Heart left ventricle (tissue), 16 donors: Measurements from ENCODE around the gene KLHL29. TPM values are rescaled to one million over a fixed set of nuclear protein-coding genes. Genes with fewer than 3 reads are reported as not detected.

ENCODE experiments used
- ATAC-seq, 4 donors: fragments of 200-7000 bp; cut with Tn5 transposase; one replicate each; pipeline ENCODE4 v1.9.1; 2020 to 2022; ENCODE audit warnings: moderate library complexity in 4 of 4, mild to moderate bottlenecking in 3 of 4, moderate number of reproducible peaks in 1 of 4
- DNase-seq, 5 donors: peaks; one replicate each; pipeline ENCODE4 v3.0.0-alpha.2; 2020
- H3K27ac ChIP-seq, 12 donors: fragments of 200-600 bp; sonication (generic) in 4 of 12; one replicate each; pipeline versions ENCODE4 v1.5.0 to v1.8.0; 2016 to 2022; ENCODE audit warnings: mild to moderate bottlenecking in 2 of 12
- H3K27me3 ChIP-seq, 9 donors: fragments of 200-600 bp; sonication (generic) in 2 of 9; one replicate each; pipeline versions ENCODE4 v1.5.1 to v1.8.0; 2016 to 2022; ENCODE audit warnings: mild to moderate bottlenecking in 3 of 9
- H3K36me3 ChIP-seq, 9 donors: fragments of 200-600 bp; sonication (generic) in 2 of 9; one replicate each; pipeline versions ENCODE4 v1.5.0 to v1.8.0; 2018 to 2022; ENCODE audit warnings: mild to moderate bottlenecking in 2 of 9
- H3K4me1 ChIP-seq, 12 donors: fragments of 200-600 bp; sonication (generic) in 4 of 12; one replicate each; pipeline versions ENCODE4 v1.5.0 to v1.8.0; 2016 to 2022; ENCODE audit warnings: mild to moderate bottlenecking in 3 of 12
- H3K4me3 ChIP-seq, 12 donors: fragments of 200-600 bp; sonication (generic) in 4 of 12; one replicate each; pipeline versions ENCODE4 v1.5.0 to v1.8.0; 2017 to 2022; ENCODE audit warnings: mild to moderate bottlenecking in 9 of 12, moderate library complexity in 4 of 12
- H3K9me3 ChIP-seq, 12 donors: fragments of 200-600 bp; sonication (generic) in 4 of 12; one replicate each; pipeline versions ENCODE4 v1.5.0 to v1.8.0; 2016 to 2022; ENCODE audit warnings: mild to moderate bottlenecking in 1 of 12
- POLR2A ChIP-seq, 2 donors: fragments of 450-650 bp; IDR thresholded peaks; one replicate each; pipeline ENCODE4 v1.6.1; 2017; ENCODE audit warnings: antibody characterized with exemption in 2 of 2, mild to moderate bottlenecking in 2 of 2, moderate library complexity in 2 of 2
- WGBS, 4 donors: extraction: QIAGEN DNeasy Blood & Tissue Kit in 2 of 4; methylation state at CpG; one replicate each; pipeline versions ENCODE4 v1.1.5 to v1.1.7; 2013 to 2018; 5-methylcytosine and 5-hydroxymethylcytosine counted together
- intact Hi-C, 10 donors: fragments of 100-400 bp; cut with DNase I; formaldehyde crosslinking; loops; one replicate each; pipeline versions ENCODE4 v1.11.1 to v1.14.2; 2022
- polyA plus RNA-seq, 2 donors: library from polyadenylated mRNA; stranded (reverse); fragments of 200-250 nt; gene quantifications; one replicate each; pipeline ENCODE4 v1.2.3, GENCODE V29; 2013
- total RNA-seq, 9 donors: library from RNA; depleted of rRNA in 2 of 9; stranded (reverse); fragments of >200 nt in 2 of 9; fragmentation: NEBNext Ultra II Directional in 3 of 9; extraction: Animal tissue kit (Norgen Biotek cat#: 25700) in 3 of 9; gene quantifications; one replicate each; pipeline versions ENCODE4 v1.1.0 to v1.2.4, GENCODE V29; 2016 to 2023
- TF ChIP-seq, protein P1 (sequence below), 12 donors: fragments of 200-600 bp; sonication (generic) in 4 of 12; IDR thresholded peaks; one replicate each; pipeline versions ENCODE4 v1.5.0 to v1.8.0; 2018 to 2022; ENCODE audit warnings: antibody characterized with exemption in 12 of 12, mild to moderate bottlenecking in 5 of 12
- donor health status: ischemic (EF 13 %, LVEDD 7.1; RV severe dilation, severe dysfunction).
- donor health status: healthy with polysubstance abuse.
- donor health status: DM: no; HTN: yes; CAD: no.
- donor health status: DM: no; HTN: no; CAD: no.
- donor health status: ischemic (EF 25% LVEDD 6.9; RV normal size, moderate dysfunction).
- donor health status: ischemic (EF 25% LVEDD 5.7; RV mildly dilated, moderate dysfunction).
- donor health status: healthy.
- donor health status: DM: yes; HTN: yes; CAD: no.
- donor health status: ischemic (EF 35%, LVEDD 5.7; RV mildly dilated, moderate dysfunction).
- donor health status: nonischemic (EF 11% LVEDD 7.7; RV severe dilation, severe dysfunction).
- donor health status: DM: yes; HTN: yes; CAD: no.
- donor health status: PGD.
- donor health status: ischemic (EF 29% LVEDD 5.4; RV normal size, mild dysfunction).
- donor health status: nonischemic (EF 23%, LVEDD 6.1; RV moderate dilation, normal function).

KLHL29 gene
- total and polyA plus RNA-seq, 11 donors, result 0.74 to 2.7 (median 1.1) TPM

DNA sequence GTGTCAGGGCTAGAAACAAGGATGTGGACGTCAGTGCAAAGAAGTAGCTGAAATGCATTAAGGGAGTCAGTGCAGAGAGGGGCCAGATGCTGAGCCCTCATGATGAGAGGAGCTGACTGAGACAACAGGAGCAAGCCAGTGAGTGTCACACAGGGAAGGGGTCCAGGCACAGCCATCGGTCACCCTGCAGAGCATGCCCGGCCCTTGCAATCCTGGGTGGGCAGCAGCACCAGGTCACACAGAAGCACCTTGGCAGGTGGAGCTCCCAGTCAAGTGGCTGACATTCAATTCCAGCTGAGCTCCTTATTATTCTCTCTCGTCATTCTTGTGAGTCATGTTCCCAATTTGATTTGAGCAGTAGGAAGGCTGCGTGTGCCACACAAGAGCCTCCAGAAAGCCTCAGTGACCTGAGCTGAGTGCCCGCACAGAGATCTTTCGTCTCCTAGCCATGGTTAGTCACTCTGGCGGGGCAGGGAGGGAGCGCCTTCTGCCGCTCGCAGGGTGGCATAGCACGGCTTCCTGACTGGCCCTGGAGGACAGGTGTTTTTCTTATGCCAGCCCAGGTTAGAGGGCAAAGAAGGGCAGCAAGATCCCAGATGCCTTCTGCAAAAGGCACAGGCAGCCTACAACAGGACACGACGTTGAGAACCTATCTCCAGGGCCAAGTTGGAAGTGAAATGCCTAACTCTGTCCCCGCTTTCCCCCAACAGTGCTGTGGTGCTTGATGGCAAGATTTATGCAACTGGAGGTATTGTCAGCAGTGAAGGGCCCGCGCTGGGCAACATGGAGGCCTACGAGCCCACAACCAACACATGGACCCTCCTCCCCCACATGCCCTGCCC lies 321.0 kb downstream of the KLHL29 start:
- no peak overlapping the region for H3K4me3 ChIP-seq
- H3K27me3 ChIP-seq, result no peaks in the 10 kb centered on the region
- no peak overlapping the region for H3K27ac ChIP-seq
- WGBS, 4 donors, result 93 to 97% (median 95%) methylated on average over 18 of the region's 18 CpGs
- peaks cover 0 to 46% (median 33%) of the 10 kb centered on the region in 9 donors for H3K36me3 ChIP-seq
- H3K4me1 ChIP-seq, result no peaks in the 10 kb centered on the region
- TF ChIP-seq, protein P1, sequence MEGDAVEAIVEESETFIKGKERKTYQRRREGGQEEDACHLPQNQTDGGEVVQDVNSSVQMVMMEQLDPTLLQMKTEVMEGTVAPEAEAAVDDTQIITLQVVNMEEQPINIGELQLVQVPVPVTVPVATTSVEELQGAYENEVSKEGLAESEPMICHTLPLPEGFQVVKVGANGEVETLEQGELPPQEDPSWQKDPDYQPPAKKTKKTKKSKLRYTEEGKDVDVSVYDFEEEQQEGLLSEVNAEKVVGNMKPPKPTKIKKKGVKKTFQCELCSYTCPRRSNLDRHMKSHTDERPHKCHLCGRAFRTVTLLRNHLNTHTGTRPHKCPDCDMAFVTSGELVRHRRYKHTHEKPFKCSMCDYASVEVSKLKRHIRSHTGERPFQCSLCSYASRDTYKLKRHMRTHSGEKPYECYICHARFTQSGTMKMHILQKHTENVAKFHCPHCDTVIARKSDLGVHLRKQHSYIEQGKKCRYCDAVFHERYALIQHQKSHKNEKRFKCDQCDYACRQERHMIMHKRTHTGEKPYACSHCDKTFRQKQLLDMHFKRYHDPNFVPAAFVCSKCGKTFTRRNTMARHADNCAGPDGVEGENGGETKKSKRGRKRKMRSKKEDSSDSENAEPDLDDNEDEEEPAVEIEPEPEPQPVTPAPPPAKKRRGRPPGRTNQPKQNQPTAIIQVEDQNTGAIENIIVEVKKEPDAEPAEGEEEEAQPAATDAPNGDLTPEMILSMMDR (IDR thresholded peaks at IDR 0.05), result no peak
- TF ChIP-seq POLR2A (IDR thresholded peaks at IDR 0.05), result no peak
- intact Hi-C loops, result no loop called here
- no peak for DNase-seq
- no peaks in the 10 kb centered on the region for H3K9me3 ChIP-seq
- ATAC-seq, result no peak

DNA sequence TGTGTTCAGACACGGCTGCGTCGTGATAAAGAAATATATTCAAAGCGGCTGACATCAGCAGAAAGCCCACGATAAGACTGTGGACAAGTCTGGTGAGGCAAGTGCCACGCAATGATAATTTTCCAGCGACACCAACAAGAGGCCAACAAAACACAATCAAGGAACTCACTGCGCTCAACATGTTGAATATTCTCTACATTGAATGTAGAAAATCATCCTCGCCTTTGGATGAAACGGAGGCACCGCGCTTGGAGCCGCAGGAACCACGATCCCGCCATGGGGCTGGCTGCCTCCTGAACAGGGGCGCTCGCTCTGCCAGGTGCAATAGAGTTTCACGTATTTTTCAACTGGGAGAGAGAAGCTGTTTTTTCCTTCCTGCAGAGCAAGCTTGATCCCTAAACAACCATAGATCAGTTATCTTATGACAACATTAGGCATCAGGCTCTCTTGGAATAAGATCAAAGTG lies 321.7 kb downstream of the KLHL29 start:
- intact Hi-C loops, result no loop called here
- ATAC-seq, result no peak
- Histone ChIP-seq H3K4me3 (no peak overlapping the region), H3K36me3 (peaks cover 0 to 46% (median 33%) of the 10 kb centered on the region in 9 donors), H3K27ac (peak overlapping the region in 1 of 12 donors; percentile 43), H3K9me3 (no peaks in the 10 kb centered on the region), H3K27me3 (no peaks in the 10 kb centered on the region), H3K4me1 (peaks cover 0 to under 1% (median 0%) of the 10 kb centered on the region in 12 donors)
- no peak for TF ChIP-seq POLR2A (IDR thresholded peaks at IDR 0.05)
- TF ChIP-seq, protein P1 (IDR thresholded peaks at IDR 0.05), result no peak
- DNase-seq, result no peak
- WGBS, 4 donors, result 93 to 95% (median 95%) methylated on average over 18 of the region's 18 CpGs

DNA sequence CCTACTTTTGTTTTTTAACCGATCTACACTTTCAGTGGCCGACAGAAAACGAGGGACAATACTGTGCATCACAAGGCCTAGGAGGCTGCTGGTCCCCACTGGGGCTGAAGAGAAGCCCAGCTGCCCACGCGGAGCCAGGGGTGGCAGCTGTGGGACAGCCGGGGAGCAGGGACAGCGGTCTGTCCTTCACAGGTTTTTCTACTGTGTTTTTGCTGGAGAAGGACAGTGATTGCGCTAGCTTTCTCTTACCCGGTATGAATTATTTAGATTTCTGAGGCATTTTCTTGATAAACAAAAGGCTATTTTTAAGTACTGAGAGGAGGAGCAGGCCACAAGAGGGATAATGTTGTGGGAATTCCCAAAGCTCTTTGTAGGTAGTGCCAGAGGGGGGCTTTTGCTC lies 322.1 kb downstream of the KLHL29 start:
- Histone ChIP-seq H3K4me1 (peaks cover 0 to 5% (median 0%) of the 10 kb centered on the region in 12 donors), H3K4me3 (no peak overlapping the region), H3K27ac (peak overlapping the region in 1 of 12 donors; percentile 43), H3K27me3 (no peaks in the 10 kb centered on the region), H3K9me3 (no peaks in the 10 kb centered on the region), H3K36me3 (peaks cover 0 to 46% (median 33%) of the 10 kb centered on the region in 9 donors)
- WGBS, 4 donors, result 74 to 81% (median 78%) methylated on average over 9 of the region's 9 CpGs
- ATAC-seq, result no peak
- TF ChIP-seq, protein P1 (IDR thresholded peaks at IDR 0.05), result no peak
- no peak for TF ChIP-seq POLR2A (IDR thresholded peaks at IDR 0.05)
- intact Hi-C loops, result no loop called here
- no peak for DNase-seq

DNA sequence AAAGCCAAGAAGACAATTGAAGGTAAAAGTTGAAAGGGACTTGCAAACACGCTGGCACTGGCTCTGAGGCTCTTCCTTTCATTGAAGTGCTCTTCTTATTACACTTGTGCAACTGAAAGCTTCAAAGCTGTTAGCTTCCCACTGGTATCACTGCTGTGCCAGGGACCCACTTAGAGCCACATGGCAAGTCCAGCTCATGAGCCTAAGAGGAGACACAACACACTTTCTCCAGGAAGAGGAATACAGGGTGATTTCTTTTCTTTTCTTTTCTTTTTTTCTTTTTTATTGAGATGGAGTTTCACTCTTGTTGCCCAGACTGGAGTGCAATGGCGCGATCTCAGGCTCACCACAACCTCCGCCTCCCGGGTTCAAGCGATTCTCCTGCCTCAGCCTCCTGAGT lies 323.8 kb downstream of the KLHL29 start:
- H3K36me3 ChIP-seq, result peaks cover 0 to 40% (median 25%) of the 10 kb centered on the region in 9 donors
- 86 to 99% (median 94%) methylated on average over 6 of the region's 6 CpGs for WGBS, 4 donors
- no peaks in the 10 kb centered on the region for H3K27me3 ChIP-seq
- DNase-seq (no peak), ATAC-seq (no peak)
- H3K4me3 ChIP-seq, result no peak overlapping the region
- intact Hi-C loops, result no loop called here
- no peaks in the 10 kb centered on the region for H3K9me3 ChIP-seq
- H3K4me1 ChIP-seq, result peaks cover 0 to 14% (median 1%) of the 10 kb centered on the region in 12 donors
- TF ChIP-seq POLR2A (IDR thresholded peaks at IDR 0.05), result no peak
- TF ChIP-seq, protein P1 (IDR thresholded peaks at IDR 0.05), result no peak
- no peak overlapping the region for H3K27ac ChIP-seq
